K562 treated with DMSO at 1 percent for 4 hours (cell line): ENCODE results near the gene TMEM125. TPM values are rescaled to one million over a fixed set of nuclear protein-coding genes. Genes with fewer than 3 reads are reported as not detected.

Experiments
- total RNA-seq: library from RNA; unstranded; fragments of 300-600 nt; gene quantifications from 2 replicates; pipeline ENCODE4 v1.2.3, GENCODE V29; 2022; ENCODE audit not compliant: insufficient read depth

TMEM125 gene
- 0.36 TPM in 1 of 2 replicates, not detected in the other for total RNA-seq

GRCh38 chr1:43269627-43270375, at the start of gene TMEM125:
Gene TMEM125, plus strand, starts transcription at chr1:43269983. Its CDS starts 2,740 bp downstream, at chr1:43272723.

GRCh38 chr1:43285269-43285990, 15.6 kb downstream of the TMEM125 start, which contains the start of gene C1orf210:
Gene C1orf210, minus strand, starts transcription at chr1:43285581. Its CDS starts 2,311 bp downstream, at chr1:43283270.

GRCh38 chr1:43300378-43301094, 30.8 kb downstream of the TMEM125 start, which contains the start of gene TIE1:
Gene TIE1, plus strand, starts transcription at chr1:43300982. Its CDS starts 90 bp downstream, at chr1:43301072.

Other genes starting within 250 kb of the TMEM125 start
- 81.8 and 100.0 TPM in 2 replicates for gene EBNA1BP2, start 97.7 kb upstream of the TMEM125 start, total RNA-seq
- not detected in 2 replicates for gene CFAP57, start 97.7 kb upstream of the TMEM125 start, total RNA-seq
- not detected in 2 replicates for gene C1orf210, start 15.6 kb downstream of the TMEM125 start, total RNA-seq
- gene TIE1, start 31.0 kb downstream of the TMEM125 start, total RNA-seq = not detected in 2 replicates
- not detected in 2 replicates for gene MPL, start 67.8 kb downstream of the TMEM125 start, total RNA-seq
- gene CDC20, start 89.0 kb downstream of the TMEM125 start, total RNA-seq = 131 and 137 TPM in 2 replicates
- gene ELOVL1, start 98.0 kb downstream of the TMEM125 start, total RNA-seq = 87.0 and 121 TPM in 2 replicates
- gene MED8, start 119.8 kb downstream of the TMEM125 start, total RNA-seq = 47.2 and 48.6 TPM in 2 replicates
- 13.9 and 21.8 TPM in 2 replicates for gene SZT2, start 119.9 kb downstream of the TMEM125 start, total RNA-seq
- gene HYI, start 183.9 kb downstream of the TMEM125 start, total RNA-seq = 6.8 and 8.5 TPM in 2 replicates